ENCODE data around the gene CALML5.

The CALML5 gene

GRCh38 chr10:5534051-5534821 lies 34.9 kb upstream of the CALML5 start:
- DNase-seq (ENCODE audit: low read depth): no peak
- no peak for TF ChIP-seq CTCF (IDR thresholded peaks at IDR 0.05; ENCODE audit: low read depth, low read length, missing control alignments)
- in situ Hi-C loops (cut with HindIII; ENCODE audit: low sequenced_read_pairs): no loop called here
- H3K4me3 ChIP-seq (ENCODE audit: low read depth, low read length): no peak overlapping the region

- no peak for DNase-seq (ENCODE audit: low read depth)
- TF ChIP-seq CTCF (IDR thresholded peaks at IDR 0.05; ENCODE audit: low read depth, low read length, missing control alignments): no peak
- in situ Hi-C loops (cut with HindIII; ENCODE audit: low sequenced_read_pairs): no loop called here
- H3K4me3 ChIP-seq (ENCODE audit: low read depth, low read length): no peak overlapping the region
Observed at GRCh38 chr10:5533098-5533731, 33.8 kb upstream of the CALML5 start.

GRCh38 chr10:5532618-5533097 lies 33.3 kb upstream of the CALML5 start:
- no peak for DNase-seq (ENCODE audit: low read depth)
- in situ Hi-C loops (cut with HindIII; ENCODE audit: low sequenced_read_pairs): no loop called here
- TF ChIP-seq CTCF (IDR thresholded peaks at IDR 0.05; ENCODE audit: low read depth, low read length, missing control alignments): no peak
- no peak overlapping the region for H3K4me3 ChIP-seq (ENCODE audit: low read depth, low read length)

GRCh38 chr10:5532307-5532605 lies 32.9 kb upstream of the CALML5 start:
- in situ Hi-C loops (cut with HindIII; ENCODE audit: low sequenced_read_pairs): no loop called here
- no peak for DNase-seq (ENCODE audit: low read depth)
- H3K4me3 ChIP-seq (ENCODE audit: low read depth, low read length): no peak overlapping the region
- no peak for TF ChIP-seq CTCF (IDR thresholded peaks at IDR 0.05; ENCODE audit: low read depth, low read length, missing control alignments)

GRCh38 chr10:5531558-5532306 lies 32.4 kb upstream of the CALML5 start:
- no peak overlapping the region for H3K4me3 ChIP-seq (ENCODE audit: low read depth, low read length)
- in situ Hi-C loops (cut with HindIII; ENCODE audit: low sequenced_read_pairs): no loop called here
- TF ChIP-seq CTCF (IDR thresholded peaks at IDR 0.05; ENCODE audit: low read depth, low read length, missing control alignments): no peak
- no peak for DNase-seq (ENCODE audit: low read depth)

GRCh38 chr10:5530846-5531557 lies 31.6 kb upstream of the CALML5 start:
- H3K4me3 ChIP-seq (ENCODE audit: low read depth, low read length): no peak overlapping the region
- no peak for DNase-seq (ENCODE audit: low read depth)
- TF ChIP-seq CTCF (IDR thresholded peaks at IDR 0.05; ENCODE audit: low read depth, low read length, missing control alignments): no peak
- in situ Hi-C loops (cut with HindIII; ENCODE audit: low sequenced_read_pairs): no loop called here

Data from astrocyte of the cerebellum (primary cell).